ENCODE results near the gene ZNF529. TPM values are rescaled to one million over a fixed set of nuclear protein-coding genes. Genes with fewer than 3 reads are reported as not detected.

Gene ZNF529
- total and polyA plus RNA-seq, 11 donors, result 7.2 to 17.8 (median 12.1) TPM

DNA sequence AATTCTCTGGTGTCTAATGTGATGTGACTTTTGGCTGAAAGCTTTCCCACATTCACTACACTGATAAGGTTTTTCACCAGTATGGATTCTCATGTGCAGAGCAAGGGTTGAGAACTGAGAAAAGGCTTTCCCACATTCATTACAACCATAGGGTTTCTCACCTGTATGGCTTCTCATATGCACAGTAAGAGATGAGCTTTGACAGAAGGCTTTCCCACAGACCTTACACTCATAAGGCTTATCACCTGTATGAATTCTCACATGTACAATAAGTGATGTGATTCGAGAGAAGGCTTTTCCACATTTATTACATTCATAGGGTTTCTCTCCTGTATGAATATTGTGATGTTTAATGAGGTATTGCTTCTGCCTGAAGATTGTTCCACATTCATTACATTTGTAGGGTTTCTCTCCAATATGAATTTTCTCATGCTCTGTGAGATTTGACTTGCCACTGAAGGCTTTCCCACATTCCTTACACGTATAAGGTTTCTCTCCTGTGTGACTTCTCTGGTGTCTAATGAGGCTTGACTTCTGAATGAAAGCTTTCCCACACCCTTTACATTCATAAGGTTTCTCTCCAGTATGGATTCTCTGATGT is 59.0 kb downstream of the ZNF529 start:
- H3K36me3 ChIP-seq, result peaks cover 25 to 90% (median 54%) of the 10 kb centered on the region in 9 donors
- WGBS, 4 donors, result 97 to 100% (median 98%) methylated on average over 2 of the region's 2 CpGs
- DNase-seq, result no peak
- no peak overlapping the region for H3K4me3 ChIP-seq
- peaks cover 4 to 100% (median 95%) of the 10 kb centered on the region in 12 donors for H3K9me3 ChIP-seq
- TF ChIP-seq CTCF (IDR thresholded peaks at IDR 0.05) (no peak), POLR2A (IDR thresholded peaks at IDR 0.05) (no peak)
- H3K27ac ChIP-seq, result no peak overlapping the region
- H3K27me3 ChIP-seq, result no peaks in the 10 kb centered on the region
- no peaks in the 10 kb centered on the region for H3K4me1 ChIP-seq
- no peak for ATAC-seq
- intact Hi-C loops (cut with DNase I), result no loop called here

- no peak for ATAC-seq
- H3K9me3 ChIP-seq, result peaks cover 0 to 97% (median 62%) of the 10 kb centered on the region in 12 donors
- TF ChIP-seq CTCF (IDR thresholded peaks at IDR 0.05) (no peak), POLR2A (IDR thresholded peaks at IDR 0.05) (no peak)
- H3K27ac ChIP-seq, result no peak overlapping the region
- H3K4me1 ChIP-seq, result no peaks in the 10 kb centered on the region
- no peak for DNase-seq
- H3K27me3 ChIP-seq, result no peaks in the 10 kb centered on the region
- H3K36me3 ChIP-seq, result peaks cover 0 to 32% (median 0%) of the 10 kb centered on the region in 9 donors
- H3K4me3 ChIP-seq, result no peak overlapping the region
- intact Hi-C loops (cut with DNase I), result no loop called here
- WGBS, 4 donors, result 83 to 93% (median 90%) methylated on average over 3 of the region's 3 CpGs
Measured at GRCh38 chr19:36508325-36508724, 64.8 kb downstream of the ZNF529 start.

DNA sequence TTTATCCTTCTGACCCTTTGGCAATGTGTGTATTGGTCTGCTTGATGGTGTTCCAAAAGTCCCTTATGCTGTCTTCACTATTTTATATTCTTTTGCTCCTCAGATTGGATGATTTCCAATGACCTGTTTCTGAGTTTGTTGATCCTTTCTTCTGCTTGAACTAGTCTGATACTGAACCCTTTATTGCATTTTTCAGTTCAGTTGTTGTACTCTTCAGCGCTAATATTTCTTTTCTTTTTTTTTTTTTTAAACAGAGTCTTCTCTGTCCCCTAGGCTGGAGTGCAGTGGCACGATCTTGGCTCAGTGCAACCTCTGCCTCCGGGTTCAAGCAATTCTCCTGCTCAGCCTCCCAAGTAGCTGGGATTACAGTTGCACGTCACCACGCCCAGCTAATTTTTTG is 71.1 kb downstream of the ZNF529 start:
- Histone ChIP-seq H3K27ac (no peak overlapping the region), H3K9me3 (peaks cover 0 to 82% (median 33%) of the 10 kb centered on the region in 12 donors), H3K27me3 (no peaks in the 10 kb centered on the region), H3K36me3 (no peaks in the 10 kb centered on the region), H3K4me1 (no peaks in the 10 kb centered on the region), H3K4me3 (no peak overlapping the region)
- DNase-seq, result no peak
- intact Hi-C loops (cut with DNase I), result no loop called here
- ATAC-seq, result no peak
- 86 to 94% (median 90%) methylated on average over 5 of the region's 5 CpGs for WGBS, 4 donors
- no peak for TF ChIP-seq POLR2A (IDR thresholded peaks at IDR 0.05)
- TF ChIP-seq CTCF (IDR thresholded peaks at IDR 0.05), result no peak

- no peak overlapping the region for H3K4me3 ChIP-seq
- intact Hi-C loops (cut with DNase I), result loop anchor here in 2 of 10 donors (10.0 kb wide), 2 partner anchors 312 to 372 kb away; no protein-coding TSS in a partner anchor
- no peaks in the 10 kb centered on the region for H3K36me3 ChIP-seq
- no peak overlapping the region for H3K27ac ChIP-seq
- TF ChIP-seq POLR2A (IDR thresholded peaks at IDR 0.05) (no peak), CTCF (IDR thresholded peaks at IDR 0.05) (no peak)
- H3K9me3 ChIP-seq, result peaks cover 0 to 43% (median 14%) of the 10 kb centered on the region in 12 donors
- H3K4me1 ChIP-seq, result no peaks in the 10 kb centered on the region
- ATAC-seq, result no peak
- no peaks in the 10 kb centered on the region for H3K27me3 ChIP-seq
- 87 to 93% (median 91%) methylated on average over 16 to 17 of the region's 17 CpGs for WGBS, 4 donors
- DNase-seq, result no peak
Measured at GRCh38 chr19:36497001-36497400, 76.1 kb downstream of the ZNF529 start.

Other genes starting within 250 kb of the ZNF529 start
- gene ZFP14, start 194.1 kb downstream of the ZNF529 start, total RNA-seq, result 1 to 10 TPM; 1.3 to 5.1 (median 2.2) TPM
- 1 to 10 TPM in 1 of 2 donors, under 1 TPM in 1; 0.79 to 1.8 TPM for gene ZFP14, start 194.1 kb downstream of the ZNF529 start, polyA plus RNA-seq
- 1 to 10 TPM; 3.4 to 5.3 (median 4.0) TPM for gene ZFP82, start 154.6 kb downstream of the ZNF529 start, total RNA-seq
- gene ZFP82, start 154.6 kb downstream of the ZNF529 start, polyA plus RNA-seq, result 1 to 10 TPM; 2.2 to 3.0 TPM
- gene ZNF566, start 83.7 kb downstream of the ZNF529 start, total RNA-seq, result 10 to 100 TPM in 4 of 9 donors, 1 to 10 TPM in 5; 6.6 to 14.0 (median 8.4) TPM
- 1 to 10 TPM; 3.7 to 7.4 TPM for gene ZNF566, start 83.7 kb downstream of the ZNF529 start, polyA plus RNA-seq
- 10 to 100 TPM in 4 of 9 donors, 1 to 10 TPM in 5; 5.2 to 13.7 (median 8.5) TPM for gene ZNF260, start 45.0 kb downstream of the ZNF529 start, total RNA-seq
- gene ZNF260, start 45.0 kb downstream of the ZNF529 start, polyA plus RNA-seq, result 1 to 10 TPM; 3.4 to 5.7 TPM
- gene ZNF382, start 32.0 kb upstream of the ZNF529 start, total RNA-seq, result 10 to 100 TPM; 12.0 to 21.2 (median 15.7) TPM
- 1 to 10 TPM; 4.3 to 5.4 TPM for gene ZNF382, start 32.0 kb upstream of the ZNF529 start, polyA plus RNA-seq
- 1 to 10 TPM; 4.1 to 8.8 (median 6.2) TPM for gene ZNF461, start 93.5 kb upstream of the ZNF529 start, total RNA-seq
- gene ZNF461, start 93.5 kb upstream of the ZNF529 start, polyA plus RNA-seq, result 1 to 10 TPM; 3.2 to 4.2 TPM
- 1 to 10 TPM; 2.9 to 5.8 (median 3.9) TPM for gene ZNF567, start 114.3 kb upstream of the ZNF529 start, total RNA-seq
- 1 to 10 TPM; 2.1 to 2.6 TPM for gene ZNF567, start 114.3 kb upstream of the ZNF529 start, polyA plus RNA-seq
- gene ZNF850, start 199.5 kb upstream of the ZNF529 start, total RNA-seq, result 1 to 10 TPM; 2.3 to 7.3 (median 4.0) TPM
- 1 to 10 TPM in 1 of 2 donors, under 1 TPM in 1; 0.84 to 2.7 TPM for gene ZNF850, start 199.5 kb upstream of the ZNF529 start, polyA plus RNA-seq